GM19043 (cell line): ENCODE results near the gene CDKN2B.

Source experiments
- ATAC-seq: cut with Tn5 transposase; IDR thresholded peaks from one replicate; pipeline ENCODE4 v1.9.1; 2021; ENCODE audit warnings: low read depth; ENCODE audit not compliant: unreplicated experiment

The CDKN2B gene

GRCh38 chr9:21995666-21996398 is 13.3 kb downstream of the CDKN2B start:
- ATAC-seq: no peak

- peak; percentile 84 for ATAC-seq
Observed at GRCh38 chr9:21995006-21995665, 14.0 kb downstream of the CDKN2B start.

DNA sequence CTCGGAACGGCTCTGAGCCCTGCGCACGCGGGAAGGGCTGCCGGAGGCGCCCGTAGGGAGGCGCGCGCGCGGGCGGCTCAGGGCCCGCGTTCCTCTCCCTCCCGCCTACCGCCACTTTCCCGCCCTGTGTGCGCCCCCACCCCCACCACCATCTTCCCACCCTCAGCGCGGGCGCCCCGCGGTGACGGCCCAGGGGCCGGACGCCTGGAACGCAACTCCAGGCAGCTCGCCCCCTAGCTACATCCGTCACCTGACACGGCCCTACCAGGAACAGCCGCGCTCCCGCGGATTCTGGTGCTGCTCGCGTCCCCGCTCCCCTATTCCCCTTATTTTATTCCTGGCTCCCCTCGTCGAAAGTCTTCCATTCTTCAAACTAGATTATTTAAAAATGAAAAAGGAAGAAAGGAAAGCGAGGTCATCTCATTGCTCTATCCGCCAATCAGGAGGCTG is 14.5 kb downstream of the CDKN2B start, which contains the start of gene CDKN2B-AS1:
CDKN2B-AS1 (plus strand) TSS at position 236 of the 450 bp plus-strand sequence.
- ATAC-seq: peak; percentile 26

GRCh38 chr9:21993893-21994555 is 15.1 kb downstream of the CDKN2B start, which contains the start of gene CDKN2A:
Gene CDKN2A (minus strand): TSS chr9:21994392.
- peak; percentile 27 for ATAC-seq

DNA sequence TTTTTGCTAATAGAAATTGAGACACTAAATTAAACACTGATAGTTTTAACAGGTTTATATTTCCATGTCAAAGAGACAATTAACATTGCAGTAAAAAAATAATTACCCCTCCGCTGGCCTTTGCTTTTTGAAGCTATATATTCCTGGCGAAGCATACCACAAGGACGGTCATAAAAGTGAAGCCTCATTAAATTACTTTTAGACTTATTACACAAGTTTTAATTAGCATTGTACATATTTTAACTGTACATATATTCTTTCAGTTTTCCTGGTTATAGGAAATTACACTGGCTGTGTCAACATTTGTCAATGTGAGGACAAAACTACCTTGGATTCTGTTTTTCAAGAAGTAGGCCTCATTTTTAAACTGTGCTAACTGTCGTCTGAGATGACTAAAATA is 16.1 kb downstream of the CDKN2B start:
- no peak for ATAC-seq

DNA sequence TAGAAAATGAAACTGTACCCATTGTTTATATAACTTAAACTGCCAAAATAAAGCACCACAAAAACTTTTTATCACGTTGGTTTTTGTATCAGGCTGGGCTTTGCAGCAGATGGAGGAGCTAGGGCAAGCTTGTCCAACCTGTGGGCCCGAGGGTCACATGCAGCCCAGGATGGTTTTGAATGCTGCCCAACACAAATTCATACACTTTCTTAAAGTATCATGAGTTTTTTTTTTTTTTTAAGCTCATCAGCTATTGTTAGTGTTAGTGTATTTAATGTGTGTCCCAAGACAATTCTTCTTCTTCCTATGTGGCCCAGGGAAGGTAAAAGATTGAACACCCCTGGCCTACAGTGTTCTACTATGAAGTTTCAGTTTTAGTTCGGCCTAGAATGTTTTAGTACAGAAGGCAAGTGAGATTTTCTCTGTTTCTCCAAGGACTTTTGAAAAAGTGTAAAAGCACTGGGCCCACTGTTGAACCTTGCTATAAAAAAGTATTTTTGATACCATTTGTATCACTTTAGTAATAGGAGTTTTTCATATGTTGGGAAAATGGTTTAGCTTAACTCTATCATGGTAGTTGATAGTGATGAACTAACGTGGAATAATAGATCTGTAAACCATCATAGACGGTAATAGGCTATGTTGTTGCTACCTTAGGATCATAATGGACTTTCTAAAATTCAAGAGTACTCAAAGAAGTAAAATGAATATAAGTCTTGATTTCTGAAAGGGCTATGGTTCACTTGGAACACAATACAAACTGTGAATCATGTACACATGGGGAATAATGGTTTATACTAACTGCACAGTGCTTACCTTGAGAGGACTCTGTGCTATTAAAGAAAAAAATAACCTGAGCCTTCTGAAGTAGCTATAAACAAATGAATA is 17.8 kb downstream of the CDKN2B start:
- ATAC-seq: no peak

GRCh38 chr9:21989440-21990189 is 19.5 kb downstream of the CDKN2B start:
- no peak for ATAC-seq

DNA sequence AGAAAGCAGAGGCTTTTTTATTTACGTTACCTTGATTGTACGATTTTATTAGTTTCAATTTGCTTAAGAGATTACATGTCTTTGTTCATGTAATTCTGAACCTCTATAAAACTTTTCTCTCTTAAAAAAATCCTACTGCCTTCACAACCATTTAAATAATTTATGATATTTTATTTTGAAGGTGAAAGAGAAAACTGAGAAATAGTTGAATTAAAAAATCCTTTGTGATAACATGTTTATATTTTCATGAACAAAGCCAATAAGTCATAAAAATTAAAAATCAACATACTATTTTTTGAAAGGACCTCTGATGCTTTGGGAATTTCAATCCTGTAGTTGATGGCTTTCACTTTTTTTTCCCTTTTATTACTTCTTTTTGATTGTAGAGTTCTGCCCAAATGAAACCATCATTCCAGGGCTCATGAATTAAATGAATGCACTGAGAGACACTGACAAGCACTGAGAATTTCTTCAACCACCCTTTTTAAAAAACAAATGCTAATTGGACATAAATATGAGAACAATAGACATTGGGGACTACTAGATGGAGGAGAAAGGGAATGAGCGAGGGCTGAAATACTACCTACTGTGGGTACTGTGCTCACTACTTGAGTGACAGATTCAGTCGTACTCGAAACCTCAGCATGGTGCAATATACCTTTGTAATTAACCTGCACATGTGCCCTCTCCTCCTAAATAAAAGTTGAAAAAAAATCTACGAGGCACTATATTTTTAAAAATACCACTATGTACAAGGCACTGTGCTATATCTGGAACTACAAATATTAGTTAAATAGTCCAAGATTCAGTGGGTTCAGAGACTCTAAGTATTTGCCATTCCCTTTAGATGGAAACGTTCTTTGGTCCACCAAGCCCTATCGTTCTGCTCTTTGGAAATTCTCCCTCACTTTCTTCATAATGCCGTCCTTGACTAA is 20.8 kb downstream of the CDKN2B start:
- ATAC-seq: no peak

- ATAC-seq: peak; percentile 77
Observed at GRCh38 chr9:21985964-21986667, 23.0 kb downstream of the CDKN2B start.

- ATAC-seq: no peak
Observed at GRCh38 chr9:21984101-21984500, 25.0 kb downstream of the CDKN2B start.

DNA sequence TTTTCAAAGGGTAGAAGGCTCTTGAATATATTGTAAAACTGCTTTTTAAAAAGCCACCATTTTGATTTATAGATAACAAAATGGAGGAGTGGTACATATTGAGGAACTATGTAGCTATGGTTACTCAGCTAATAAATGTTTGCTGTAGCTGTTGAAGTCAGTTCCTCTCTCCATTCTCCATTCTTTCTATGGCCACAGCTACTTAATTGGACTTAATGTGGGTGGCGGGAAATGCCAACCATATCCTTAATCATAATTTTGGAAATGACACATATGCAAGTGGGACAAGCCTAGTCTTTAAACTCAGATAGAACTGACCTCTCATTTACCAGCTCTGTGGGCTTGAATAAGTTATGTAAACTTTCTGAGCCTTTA is 25.6 kb downstream of the CDKN2B start:
- ATAC-seq: no peak

GRCh38 chr9:21982861-21983560 is 26.1 kb downstream of the CDKN2B start:
- no peak for ATAC-seq

GRCh38 chr9:21982391-21982790 is 26.7 kb downstream of the CDKN2B start:
- ATAC-seq: no peak

DNA sequence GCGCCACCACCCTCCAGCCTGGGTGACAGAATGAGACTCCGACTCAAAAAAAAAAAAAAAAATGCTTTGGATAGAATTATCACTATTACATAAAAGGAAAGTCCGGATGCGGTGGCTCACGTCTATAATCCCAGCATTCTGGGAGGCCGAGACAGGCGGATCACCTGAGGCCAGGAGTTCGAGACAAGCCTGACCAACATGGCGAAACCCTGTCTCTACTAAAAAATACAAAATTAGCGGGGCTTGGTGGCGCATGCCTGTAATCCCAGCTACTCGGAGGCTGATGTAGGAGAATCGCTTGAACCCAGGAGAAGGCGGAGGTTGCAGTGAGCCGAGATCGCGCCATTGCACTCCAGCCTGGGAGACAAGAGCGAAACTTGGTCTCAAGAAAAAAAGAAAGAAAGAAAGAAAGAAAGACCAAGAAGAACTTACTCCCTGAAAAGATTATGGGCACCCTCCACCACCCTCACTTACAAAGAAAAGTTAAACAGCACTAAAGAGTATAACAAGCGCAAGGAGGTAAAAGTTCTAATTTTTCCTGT is 32.7 kb downstream of the CDKN2B start:
- ATAC-seq: no peak

DNA sequence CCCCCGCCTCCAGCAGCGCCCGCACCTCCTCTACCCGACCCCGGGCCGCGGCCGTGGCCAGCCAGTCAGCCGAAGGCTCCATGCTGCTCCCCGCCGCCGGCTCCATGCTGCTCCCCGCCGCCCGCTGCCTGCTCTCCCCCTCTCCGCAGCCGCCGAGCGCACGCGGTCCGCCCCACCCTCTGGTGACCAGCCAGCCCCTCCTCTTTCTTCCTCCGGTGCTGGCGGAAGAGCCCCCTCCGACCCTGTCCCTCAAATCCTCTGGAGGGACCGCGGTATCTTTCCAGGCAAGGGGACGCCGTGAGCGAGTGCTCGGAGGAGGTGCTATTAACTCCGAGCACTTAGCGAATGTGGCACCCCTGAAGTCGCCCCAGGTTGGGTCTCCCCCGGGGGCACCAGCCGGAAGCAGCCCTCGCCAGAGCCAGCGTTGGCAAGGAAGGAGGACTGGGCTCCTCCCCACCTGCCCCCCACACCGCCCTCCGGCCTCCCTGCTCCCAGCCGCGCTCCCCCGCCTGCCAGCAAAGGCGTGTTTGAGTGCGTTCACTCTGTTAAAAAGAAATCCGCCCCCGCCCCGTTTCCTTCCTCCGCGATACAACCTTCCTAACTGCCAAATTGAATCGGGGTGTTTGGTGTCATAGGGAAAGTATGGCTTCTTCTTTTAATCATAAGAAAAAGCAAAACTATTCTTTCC is 34.2 kb downstream of the CDKN2B start:
- ATAC-seq: peak; percentile 40

GRCh38 chr9:21974343-21974721 is 34.8 kb downstream of the CDKN2B start:
- no peak for ATAC-seq

GRCh38 chr9:21972361-21972760 is 36.7 kb downstream of the CDKN2B start:
- no peak for ATAC-seq
